GM19193 (cell line): ENCODE results near the gene PNPLA3.

ENCODE experiments used
- POLR2A ChIP-seq: IDR thresholded peaks from 4 replicates; pipeline ENCODE4 v1.6.1; 2011; ENCODE audit not compliant: insufficient read depth, insufficient read length; ENCODE audit errors: extremely low read depth

The PNPLA3 gene

GRCh38 chr22:43897751-43898261 is 25.8 kb upstream of the PNPLA3 start:
- no peak for TF ChIP-seq POLR2A

GRCh38 chr22:43900206-43900605 is 23.4 kb upstream of the PNPLA3 start:
- TF ChIP-seq POLR2A = no peak

- TF ChIP-seq POLR2A = no peak
These were observed 21.5 kb upstream of the PNPLA3 start for GRCh38 chr22:43901976-43902643.

GRCh38 chr22:43905681-43906080 is 17.9 kb upstream of the PNPLA3 start:
- TF ChIP-seq POLR2A = no peak

- TF ChIP-seq POLR2A = no peak
These were observed 13.9 kb upstream of the PNPLA3 start for GRCh38 chr22:43909708-43910107.

- no peak for TF ChIP-seq POLR2A
These were observed 13.4 kb upstream of the PNPLA3 start for GRCh38 chr22:43910178-43910695.

GRCh38 chr22:43911351-43911750 is 12.3 kb upstream of the PNPLA3 start:
- TF ChIP-seq POLR2A = no peak

- TF ChIP-seq POLR2A = no peak
These were observed 6.1 kb upstream of the PNPLA3 start for GRCh38 chr22:43917521-43917920.

GRCh38 chr22:43919106-43919973 is 4.3 kb upstream of the PNPLA3 start:
- no peak for TF ChIP-seq POLR2A

GRCh38 chr22:43921370-43921769 is 2.2 kb upstream of the PNPLA3 start:
- TF ChIP-seq POLR2A = no peak

- no peak for TF ChIP-seq POLR2A
These were observed 1.5 kb upstream of the PNPLA3 start for GRCh38 chr22:43922123-43922522.

GRCh38 chr22:43923191-43923590 is 414 bp upstream of the PNPLA3 start:
- TF ChIP-seq POLR2A = no peak

- no peak for TF ChIP-seq POLR2A
These were observed 1.3 kb downstream of the PNPLA3 start for GRCh38 chr22:43924877-43925276.

GRCh38 chr22:43925433-43926348 is 2.1 kb downstream of the PNPLA3 start:
- no peak for TF ChIP-seq POLR2A

- TF ChIP-seq POLR2A = no peak
These were observed 2.7 kb downstream of the PNPLA3 start for GRCh38 chr22:43926349-43926710.
